ENCODE results near the gene IFT80. TPM values are rescaled to one million over a fixed set of nuclear protein-coding genes. Genes with fewer than 3 reads are reported as not detected.

Gene IFT80
- total and polyA plus RNA-seq, 2 donors (not counting 3 experiments of a cell fraction or from before 2014, with no cell fraction given), result 7.3 to 22.5 TPM

- Histone ChIP-seq H4K20me1 (replicated peaks; ENCODE audit: control insufficient read depth, extremely low read depth, insufficient read depth, low read length) (no peaks in the 10 kb centered on the region), H3K4me2 (ENCODE audit: insufficient read depth, low read length) (no peak overlapping the region), H3K27ac (ENCODE audit: insufficient read depth, low read depth, low read length) (no peak overlapping the region), H3K4me1 (ENCODE audit: control insufficient read depth, extremely low read depth, insufficient read depth, low read length) (no peaks in the 10 kb centered on the region), H3K9me3 (replicated peaks; ENCODE audit: control insufficient read depth, insufficient read depth, low read length) (no peaks in the 10 kb centered on the region), H2AFZ (ENCODE audit: low read depth, low read length) (no peak overlapping the region), H3K9ac (replicated peaks; ENCODE audit: extremely low read depth, insufficient read depth, low read length) (no peak overlapping the region), H3K79me2 (ENCODE audit: control insufficient read depth, insufficient read depth, low read length) (no peaks in the 10 kb centered on the region), H3K27me3 (ENCODE audit: control insufficient read depth in 2 of 2, insufficient read depth in 2 of 2, low read length in 2 of 2) (no peaks in the 10 kb centered on the region), H3K36me3 (ENCODE audit: control insufficient read depth in 2 of 2, extremely low read depth in 1 of 2, insufficient read depth in 2 of 2, low read length in 2 of 2) (no peaks in the 10 kb centered on the region), H3K9me1 (replicated peaks; ENCODE audit: control insufficient read depth, extremely low read depth, insufficient read depth, low read length) (no peaks in the 10 kb centered on the region), H3K4me3 (replicated peaks in 1 of 3; ENCODE audit: insufficient read depth in 1 of 3, low read depth in 1 of 3, low read length in 3 of 3) (no peak overlapping the region)
- DNase-seq (ENCODE audit: low read depth, low spot score), result no peak
- intact Hi-C loops (cut with micrococcal nuclease) (no loop called here), dilution Hi-C loops (cut with MboI; ENCODE audit: extremely low pct_ligation_motif_present, low sequenced_read_pairs) (no loop called here)
- BruUV-seq (replicated peaks), result no TSS peak
- ChIA-PET POLR2A (no interaction called here), CTCF (interaction anchor here (1.3 kb wide), 1 partner anchor 82 kb away, joined by 3 read pairs; no protein-coding TSS in a partner anchor)
- FAIRE-seq, result no peak
- no peak for TF ChIP-seq EZH2 (IDR thresholded peaks at IDR 0.05; ENCODE audit: borderline replicate concordance, low read depth, low read length, severe bottlenecking)
- TF ChIP-seq, protein P1, sequence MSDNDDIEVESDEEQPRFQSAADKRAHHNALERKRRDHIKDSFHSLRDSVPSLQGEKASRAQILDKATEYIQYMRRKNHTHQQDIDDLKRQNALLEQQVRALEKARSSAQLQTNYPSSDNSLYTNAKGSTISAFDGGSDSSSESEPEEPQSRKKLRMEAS (IDR thresholded peaks at IDR 0.05; ENCODE audit: insufficient read depth, insufficient read length), result no peak
- TF ChIP-seq MYC (IDR thresholded peaks at IDR 0.05; ENCODE audit: low read depth, low read length), result no peak
- no peak for TF ChIP-seq POLR2AphosphoS5 (IDR thresholded peaks at IDR 0.05; ENCODE audit: insufficient read depth, low read depth, low read length)
- TF ChIP-seq GATA2 (IDR thresholded peaks at IDR 0.05; ENCODE audit: insufficient read depth, insufficient read length, low read depth, low read length), result no peak
- no peak for TF ChIP-seq CTCF (IDR thresholded peaks at IDR 0.05; ENCODE audit: extremely low read depth in 1 of 2, insufficient read depth in 1 of 2, low read depth in 1 of 2, low read length in 2 of 2)
- TF ChIP-seq POLR2A (IDR thresholded peaks at IDR 0.05; ENCODE audit: low read depth, low read length), result no peak
These were observed 151.3 kb downstream of the IFT80 start for GRCh38 chr3:160247766-160248165.

Data from endothelial cell of umbilical vein (primary cell).